HG03558 (cell line): ENCODE results near the gene FAM120C.

Experiments
- ATAC-seq: cut with Tn5 transposase; IDR thresholded peaks from one replicate; pipeline ENCODE4 v1.9.1; 2021; ENCODE audit warnings: moderate number of reproducible peaks; ENCODE audit not compliant: unreplicated experiment; ENCODE audit errors: extremely low read depth

Gene FAM120C

DNA sequence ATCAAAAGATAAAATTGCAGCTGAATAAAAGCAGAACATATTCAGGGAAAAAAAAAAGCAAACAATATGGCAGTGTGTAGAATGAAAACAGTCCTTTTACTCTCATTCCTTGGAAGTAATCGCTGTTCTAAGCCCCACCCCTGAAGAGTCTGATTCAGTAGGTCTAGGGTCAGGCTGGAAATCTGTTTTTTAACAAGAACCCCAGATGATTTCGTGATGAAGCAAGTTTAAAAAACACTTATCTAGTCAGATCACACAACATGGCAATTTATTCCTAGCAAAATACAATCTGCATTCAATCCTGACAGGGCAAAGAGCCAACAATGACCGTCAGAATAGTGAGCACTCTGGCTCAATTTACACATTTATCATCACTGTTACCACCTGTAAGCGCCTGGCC is 16.1 kb downstream of the FAM120C start:
- ATAC-seq = no peak

DNA sequence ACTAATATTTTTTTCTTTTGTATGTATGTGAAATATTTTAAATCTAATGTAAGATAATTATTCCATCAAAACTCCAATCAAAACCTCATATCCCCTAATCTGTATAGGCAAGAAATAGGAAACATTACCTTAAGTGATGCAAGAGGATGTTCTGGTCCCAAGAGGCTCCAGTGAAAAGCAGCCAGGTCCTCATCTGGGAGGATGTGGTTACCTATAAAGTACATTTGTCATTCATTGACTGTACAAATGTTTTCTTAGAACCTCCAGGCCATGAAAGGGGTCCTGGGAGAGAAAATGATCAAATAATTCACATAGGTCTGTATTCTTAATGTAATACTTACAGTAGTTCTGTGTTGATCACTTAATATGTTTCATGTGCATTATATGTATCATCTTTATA is 25.5 kb downstream of the FAM120C start:
- no peak for ATAC-seq

DNA sequence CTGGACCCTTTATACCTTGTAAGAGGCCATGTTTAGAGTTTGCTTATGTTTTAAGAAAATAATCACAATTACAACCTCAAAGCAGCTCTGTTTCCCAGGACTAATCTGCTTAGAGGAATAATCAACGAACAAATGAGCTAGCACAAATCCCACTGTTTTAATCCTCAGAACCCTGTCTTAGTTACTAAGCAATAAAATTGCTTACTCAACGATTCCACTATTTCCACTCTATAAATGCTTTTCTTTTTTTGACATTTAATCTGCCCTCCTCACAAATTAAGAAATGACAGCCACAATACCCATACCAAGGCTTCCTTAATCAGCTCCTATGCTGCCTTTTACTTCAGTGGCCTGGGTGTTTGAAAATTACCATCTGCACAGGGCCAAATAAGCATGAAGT is 48.8 kb downstream of the FAM120C start:
- ATAC-seq = no peak

DNA sequence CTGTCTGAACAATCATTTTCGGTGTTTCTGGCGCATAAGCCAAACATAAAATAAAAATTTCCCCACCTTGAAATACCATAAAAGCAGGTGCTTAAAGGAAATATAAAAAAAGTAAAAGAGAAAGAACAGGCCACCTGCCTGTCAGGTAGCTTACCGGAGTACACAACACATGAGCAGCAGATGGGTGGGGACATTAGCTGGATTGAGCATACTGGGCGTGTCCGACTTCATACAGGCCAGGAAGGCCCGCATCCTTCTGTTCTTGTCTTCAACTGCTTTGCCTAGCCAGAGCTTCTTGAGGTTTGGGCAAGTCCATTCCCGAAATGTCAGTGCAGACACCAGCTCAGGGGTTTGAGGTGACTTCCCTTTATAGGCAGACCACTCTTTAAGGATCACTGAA is 66.7 kb downstream of the FAM120C start:
- no peak for ATAC-seq

DNA sequence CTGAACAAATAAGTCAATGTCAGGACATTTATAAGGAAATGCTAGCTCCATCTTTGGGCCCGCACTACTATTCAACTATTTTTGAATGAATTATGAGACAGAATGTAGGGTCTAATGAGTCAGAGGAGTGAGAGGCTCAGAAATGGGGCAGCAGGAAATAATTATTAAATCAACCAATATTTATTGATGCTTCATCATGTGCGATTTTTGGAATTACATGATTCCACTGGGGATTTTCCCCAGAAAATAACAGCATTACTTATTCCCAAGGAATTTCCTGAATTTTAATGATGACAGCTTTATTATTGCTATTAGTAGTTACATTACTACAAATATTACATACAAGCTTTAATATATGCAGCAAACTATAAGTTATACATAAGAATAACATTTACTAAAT is 89.5 kb downstream of the FAM120C start:
- ATAC-seq = no peak

DNA sequence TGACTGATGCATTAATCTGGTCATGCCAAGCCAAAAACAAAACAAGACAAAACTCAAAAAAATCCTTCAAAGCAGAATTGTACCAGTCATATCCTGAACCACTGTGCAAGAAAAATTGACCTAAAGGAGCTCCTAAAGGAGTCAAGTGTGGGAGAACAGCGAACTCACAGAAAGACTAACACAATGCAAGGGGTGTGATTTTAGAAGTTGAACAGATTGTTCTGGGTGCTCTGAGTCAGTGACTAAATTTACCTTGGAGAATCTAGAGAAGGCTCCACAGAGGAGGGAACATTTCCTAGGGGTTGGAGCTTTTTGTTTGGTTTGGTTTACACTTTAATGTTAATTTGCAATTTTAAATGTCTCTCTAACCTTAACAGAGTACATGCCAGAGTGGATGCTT is 89.9 kb downstream of the FAM120C start:
- ATAC-seq = no peak

DNA sequence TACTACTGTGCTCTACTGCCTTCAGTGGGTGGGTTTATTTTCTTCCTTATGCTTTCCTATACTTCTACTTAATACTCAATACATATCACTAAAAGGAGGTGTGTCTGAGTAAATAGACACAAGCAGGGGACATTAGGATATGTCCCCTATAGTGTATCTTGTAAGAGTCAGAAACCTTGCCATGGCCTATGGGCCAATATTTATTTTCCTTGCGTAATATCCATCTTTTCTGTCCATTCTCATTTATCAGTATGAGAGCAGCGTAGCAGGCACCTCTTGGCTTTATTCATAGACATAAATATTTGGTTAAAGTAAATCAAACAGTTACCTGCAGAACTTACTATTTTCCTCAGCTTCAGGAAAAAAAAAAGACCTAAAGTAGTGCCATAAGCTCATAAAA is 92.2 kb downstream of the FAM120C start:
- ATAC-seq = no peak

DNA sequence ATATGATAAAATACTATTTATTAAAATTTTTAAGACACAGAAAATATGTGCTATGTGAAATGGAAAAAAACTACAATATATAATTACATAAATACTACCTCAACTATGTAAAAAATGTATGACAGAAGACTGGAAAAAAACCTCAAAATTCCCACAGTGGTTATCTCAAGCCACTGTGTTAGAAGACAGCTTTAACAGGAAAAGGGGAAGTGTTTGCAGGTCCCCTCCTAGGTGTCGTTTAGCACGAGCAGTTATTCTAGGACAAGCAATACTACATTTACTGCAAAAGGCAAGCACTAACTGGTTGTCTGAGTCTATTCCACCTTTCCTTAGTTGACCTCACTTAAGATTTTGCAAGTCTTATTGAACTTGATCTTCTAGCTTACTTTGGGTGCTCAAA is 93.9 kb downstream of the FAM120C start:
- ATAC-seq = no peak

DNA sequence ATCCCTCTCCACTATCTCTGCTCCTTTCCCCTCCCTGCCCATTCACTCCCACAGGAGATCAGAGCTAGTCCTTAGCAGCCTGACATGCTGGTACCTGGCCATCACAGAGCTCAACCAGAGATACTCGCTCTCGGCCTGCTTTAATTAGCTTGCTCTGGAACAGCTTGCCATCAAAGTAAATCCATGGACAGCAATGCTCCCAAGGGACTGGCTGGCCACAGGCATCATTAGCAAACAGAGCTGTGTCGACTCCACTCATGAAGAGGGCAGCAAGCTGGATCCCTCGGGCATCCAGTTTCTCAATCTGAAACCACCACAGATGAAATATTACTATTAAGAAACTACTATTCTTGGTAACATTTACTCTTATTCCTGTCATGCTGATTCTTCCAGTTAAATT is 95.4 kb downstream of the FAM120C start:
- no peak for ATAC-seq

DNA sequence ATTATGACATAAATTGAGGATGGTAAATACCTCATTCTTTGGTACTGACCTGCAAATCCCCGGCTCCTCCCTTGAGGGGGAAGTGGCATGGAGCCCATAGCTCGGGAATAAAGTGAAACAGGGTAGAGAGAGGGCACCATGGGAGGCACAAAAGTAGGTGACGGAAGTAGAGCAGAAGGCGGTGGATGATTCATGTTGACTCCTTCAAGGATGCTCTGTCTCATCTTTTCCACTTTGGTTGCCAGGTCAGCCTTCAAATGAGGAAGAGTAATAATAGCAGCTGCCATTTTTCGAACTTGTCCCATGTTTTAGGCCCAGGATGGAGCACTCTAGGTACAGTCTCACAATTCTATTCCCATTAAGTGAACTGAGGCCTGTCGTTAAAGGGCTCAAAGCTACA is 97.4 kb downstream of the FAM120C start:
- no peak for ATAC-seq

DNA sequence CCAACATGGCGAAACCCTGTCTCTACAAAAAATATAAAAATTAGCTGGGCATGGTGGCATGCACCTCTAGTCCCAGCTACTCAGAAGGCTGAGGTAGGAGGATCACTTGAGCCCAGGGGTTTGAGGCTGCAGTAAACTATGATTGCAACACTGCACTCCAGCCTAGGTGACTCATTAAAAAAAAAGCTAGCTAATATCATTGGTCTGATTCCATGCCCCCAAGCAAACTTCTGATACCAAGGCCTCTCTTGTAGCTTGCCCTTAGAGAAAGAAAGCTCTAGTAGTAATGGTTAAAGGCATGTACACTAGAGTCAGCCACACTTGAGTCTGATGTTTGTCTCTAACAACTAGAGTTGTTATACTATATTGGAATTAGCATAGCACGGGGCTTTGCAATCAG is 106.2 kb downstream of the FAM120C start:
- no peak for ATAC-seq

DNA sequence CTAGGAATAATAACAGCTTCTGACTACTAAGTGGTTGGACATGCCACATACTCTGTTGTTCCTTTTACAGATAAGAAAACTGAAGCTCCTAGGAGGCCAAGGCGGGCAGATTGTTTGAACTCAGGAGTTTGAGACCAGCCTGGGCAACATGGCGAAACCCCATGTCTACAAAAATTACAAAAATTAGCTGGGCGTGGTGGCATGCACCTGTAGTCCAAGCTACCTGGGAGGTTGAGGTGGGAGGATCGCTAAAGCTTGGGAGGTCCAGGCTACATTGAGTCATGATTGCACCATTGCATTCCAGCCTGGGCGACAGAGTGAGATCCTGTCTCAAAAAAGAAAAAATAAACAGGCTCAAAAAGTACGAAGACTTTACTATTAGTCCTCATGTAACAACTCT is 108.2 kb downstream of the FAM120C start:
- no peak for ATAC-seq

DNA sequence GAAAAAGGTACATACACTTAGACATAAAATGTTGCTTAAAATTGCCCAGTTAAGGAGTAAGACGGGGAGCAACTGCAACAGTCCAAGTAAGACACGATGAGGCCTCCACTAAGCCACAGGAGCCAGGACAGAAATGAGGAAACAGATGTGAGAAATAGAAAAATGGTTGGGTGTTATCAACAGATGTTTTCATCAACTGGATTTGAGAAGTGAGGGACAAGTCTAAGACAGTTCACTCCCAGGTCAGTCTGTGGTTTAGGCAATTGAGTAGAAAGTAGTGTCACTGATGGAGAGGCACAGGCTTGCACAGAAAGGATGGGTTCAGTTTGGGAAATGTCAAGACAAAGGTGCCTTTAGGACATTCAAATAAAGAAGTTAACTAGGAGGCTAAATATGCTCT is 115.3 kb downstream of the FAM120C start:
- no peak for ATAC-seq

DNA sequence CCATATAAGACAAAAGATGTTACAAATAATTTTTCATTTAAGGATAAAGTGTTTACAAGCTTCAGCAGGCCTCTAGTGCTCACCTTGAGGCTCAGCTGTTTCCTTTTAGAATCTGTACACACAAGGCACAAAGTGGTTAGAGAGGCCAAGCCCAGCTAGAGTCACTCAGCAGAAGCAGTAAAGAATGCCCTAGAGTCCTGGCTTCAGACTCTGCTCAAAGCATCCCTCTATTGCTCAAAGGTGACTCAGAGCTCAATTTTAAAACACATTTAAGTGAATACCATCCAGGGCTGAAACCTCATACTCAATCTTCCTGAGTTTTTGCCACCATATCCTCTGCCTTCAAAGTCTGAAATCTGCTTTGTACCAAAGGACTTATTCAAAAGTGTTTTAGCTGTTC is 116.2 kb downstream of the FAM120C start:
- no peak for ATAC-seq

DNA sequence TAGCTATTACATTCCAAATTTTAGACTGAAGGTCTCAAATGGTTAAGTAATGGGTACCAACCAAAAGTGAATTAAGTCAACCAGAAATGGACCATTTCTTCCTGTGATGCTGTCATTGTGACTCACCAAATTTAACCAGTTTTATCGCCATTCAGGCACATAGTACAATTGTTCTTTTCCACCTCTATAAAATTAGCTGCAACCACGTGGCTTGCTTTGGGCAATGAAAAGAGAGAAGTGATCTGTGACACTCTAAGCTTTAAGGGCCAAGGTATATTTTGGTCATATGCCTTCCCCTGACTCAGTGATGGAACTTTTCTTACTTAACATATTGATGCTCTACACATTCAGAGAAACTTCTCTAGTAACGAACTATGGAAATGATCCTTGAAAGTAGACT is 118.5 kb downstream of the FAM120C start:
- no peak for ATAC-seq

DNA sequence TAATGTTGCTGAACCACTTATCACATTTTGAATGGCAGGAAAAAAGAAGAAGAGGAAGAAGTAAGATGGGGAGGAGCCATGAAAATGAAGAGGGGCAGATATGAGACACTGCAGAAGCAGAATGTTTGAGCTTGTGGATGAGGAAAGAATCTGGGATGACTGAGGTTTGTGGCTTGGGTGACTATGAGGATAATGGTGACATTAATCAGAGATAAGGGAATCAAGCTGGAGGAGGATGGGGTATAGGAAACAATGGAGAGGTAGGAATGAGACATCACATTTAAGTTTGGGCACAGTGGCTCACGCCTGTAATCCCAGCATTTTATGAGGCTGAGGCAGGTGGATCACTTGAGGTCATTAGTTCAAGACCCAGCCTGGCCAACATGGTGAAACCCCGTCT is 119.7 kb downstream of the FAM120C start:
- no peak for ATAC-seq

DNA sequence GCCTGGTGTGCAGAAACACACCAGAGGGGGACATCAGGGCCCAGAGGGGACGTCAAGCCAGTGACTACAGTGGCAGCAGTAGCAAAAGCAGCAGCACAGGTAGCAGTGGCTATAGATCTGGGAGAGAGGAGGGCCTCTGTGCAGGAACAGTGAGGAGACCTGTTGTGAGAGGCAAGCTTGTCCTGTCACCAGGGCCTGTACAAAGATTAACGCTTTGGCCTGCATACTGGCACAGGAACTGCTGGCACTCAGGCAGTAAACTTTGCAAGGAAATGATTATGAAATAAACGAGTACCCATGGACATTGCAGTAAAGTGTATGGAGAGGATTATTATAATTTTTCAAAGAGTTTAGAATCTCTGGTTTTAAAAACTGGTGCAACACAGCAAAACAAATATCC is 133.3 kb downstream of the FAM120C start:
- ATAC-seq = no peak

DNA sequence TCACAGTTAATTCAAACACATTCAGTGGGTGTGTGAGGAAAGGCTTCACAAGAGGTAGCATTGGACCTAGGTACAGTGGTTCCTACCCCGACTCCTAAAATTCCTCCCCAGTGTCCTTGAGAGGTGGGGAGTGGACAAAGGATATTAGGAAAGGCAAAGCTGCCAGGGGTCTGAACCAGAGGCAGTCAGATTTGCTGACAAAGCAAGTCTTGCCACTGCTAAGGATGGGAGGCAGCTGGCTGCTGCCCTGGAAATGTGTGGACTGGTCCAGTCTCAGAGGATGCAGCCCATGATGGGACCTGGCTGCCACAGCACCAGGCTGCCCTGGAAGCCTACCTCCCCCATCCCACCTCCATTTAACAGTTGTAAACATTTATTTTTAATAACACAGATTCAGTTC is 134.6 kb downstream of the FAM120C start:
- ATAC-seq = no peak

DNA sequence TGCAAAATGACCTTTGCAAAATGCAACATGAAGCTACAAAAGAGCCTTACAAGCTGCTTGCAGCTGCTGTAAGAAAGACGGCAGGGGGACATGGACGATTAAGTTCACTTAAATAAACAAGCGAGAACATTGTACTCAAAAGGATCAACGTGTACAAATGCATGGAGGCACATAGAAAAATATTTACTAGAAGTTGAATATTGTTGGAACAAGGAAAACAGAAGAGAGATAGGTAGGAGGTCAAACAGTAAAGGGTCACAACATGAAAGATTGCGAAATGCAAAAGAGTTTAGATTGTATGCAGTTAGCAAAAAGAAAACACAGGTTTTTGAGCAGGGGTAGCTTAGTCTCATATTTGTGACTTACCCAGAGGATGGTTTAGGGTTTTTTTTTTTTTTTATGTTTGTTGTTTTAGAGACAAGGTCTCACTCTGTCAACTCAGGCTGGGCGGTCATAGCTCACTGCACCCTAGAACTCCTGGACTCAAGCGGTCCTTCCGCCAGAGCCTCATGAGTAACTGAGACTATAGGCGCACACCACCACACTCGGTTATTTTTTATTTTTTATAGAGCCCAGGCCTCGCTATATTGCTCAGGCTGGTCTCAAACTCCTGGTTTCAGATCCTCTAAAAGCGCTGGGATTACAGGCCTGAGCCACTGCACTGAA is 137.4 kb downstream of the FAM120C start:
- no peak for ATAC-seq

DNA sequence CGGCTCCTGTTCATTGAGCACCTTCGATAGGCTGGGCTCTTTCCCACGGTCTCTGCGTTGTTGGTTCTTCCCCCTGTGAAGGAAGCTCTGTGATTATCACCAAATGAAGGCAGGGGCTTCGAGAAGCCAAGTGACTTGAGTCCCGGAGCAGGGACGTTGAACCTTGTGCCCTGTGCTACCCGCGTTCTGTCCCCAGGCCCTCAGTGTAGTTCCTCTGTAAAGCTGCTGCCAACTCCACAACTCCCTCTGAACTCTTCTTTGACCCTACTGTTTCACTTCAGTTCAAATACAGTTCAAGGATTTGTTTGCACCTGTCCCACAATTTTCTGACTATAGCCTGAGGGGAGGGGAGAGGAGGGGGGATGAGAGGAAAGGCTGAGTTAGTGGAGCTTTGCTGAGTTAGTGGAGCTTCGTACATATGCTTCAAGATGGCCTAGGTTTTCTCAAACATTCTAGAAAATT is 138.1 kb downstream of the FAM120C start:
- no peak for ATAC-seq

DNA sequence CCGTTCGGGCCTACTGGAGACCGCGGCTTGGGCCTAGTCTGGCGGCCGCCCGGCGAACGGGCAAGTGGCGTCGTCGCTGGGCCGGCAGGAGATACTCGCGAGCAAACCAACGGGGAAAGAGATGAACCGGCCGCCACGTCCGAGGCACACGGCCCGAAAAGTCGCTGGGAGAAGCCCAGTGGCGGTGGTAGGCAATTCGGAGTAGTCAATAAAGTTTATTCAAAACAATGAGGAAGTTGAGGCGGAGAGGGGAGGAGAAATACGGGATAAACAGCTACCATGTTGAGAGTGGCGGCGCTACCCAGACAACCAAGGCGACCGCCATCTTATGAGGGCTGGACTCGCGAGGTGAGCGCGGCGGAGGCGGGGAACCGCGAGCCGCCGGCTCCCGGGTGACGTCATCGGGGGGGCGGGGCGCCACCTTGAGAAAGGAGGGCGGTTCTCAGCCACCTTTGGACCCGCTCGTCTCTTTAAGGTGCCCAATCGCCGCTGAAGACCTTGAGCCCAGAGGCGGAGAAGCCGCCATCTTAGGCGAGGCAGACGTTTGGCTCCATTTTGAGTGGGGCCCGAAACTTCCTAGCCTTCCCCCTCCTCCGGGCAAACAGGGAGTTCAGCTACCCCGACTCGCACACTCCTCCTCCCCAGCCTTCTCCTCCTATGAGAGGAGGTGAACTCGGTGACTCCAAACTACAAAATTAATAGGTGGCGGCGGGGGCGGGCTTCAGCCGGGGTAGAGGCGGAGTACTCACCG is 138.8 kb downstream of the FAM120C start, which contains the start of gene PHF8:
Gene PHF8 (minus strand): TSS at position 348 of the 751 bp plus-strand sequence. CDS start 1,745 bp downstream, outside the sequence.
- peak; percentile 76 for ATAC-seq
